ENCODE results near the gene BPTF. TPM values are rescaled to one million over a fixed set of nuclear protein-coding genes. Genes with fewer than 3 reads are reported as not detected.

The BPTF gene
- total and polyA plus RNA-seq, 2 of the 8 experiments (the other 6 are each of a cell fraction or from before 2014, with no cell fraction given): 107 to 228 TPM

DNA sequence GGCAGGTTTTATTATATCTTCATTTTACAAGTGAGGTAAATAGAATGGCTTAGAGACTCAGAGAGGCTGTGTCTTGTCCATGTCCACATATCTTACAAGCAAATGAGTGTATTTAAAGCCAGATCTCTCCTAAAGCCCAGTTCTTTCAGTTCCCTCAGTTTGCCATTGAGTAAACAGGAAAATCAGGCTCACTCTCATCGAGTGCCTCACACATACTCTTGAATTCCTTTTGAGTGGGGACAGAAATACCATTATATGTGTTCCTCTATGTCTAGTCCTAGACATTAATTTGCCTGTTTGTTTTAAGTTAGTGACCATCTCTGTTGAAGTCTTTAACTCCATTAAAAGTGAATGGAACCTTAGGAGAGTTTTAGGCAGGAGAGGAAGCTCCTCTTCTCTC lies 40.1 kb downstream of the BPTF start:
- no peak overlapping the region for H3K4me2 ChIP-seq (ENCODE audit: insufficient read depth in 1 of 2, low read depth in 2 of 2, low read length in 2 of 2)
- H3K27ac ChIP-seq (ENCODE audit: low read depth, low read length): no peak overlapping the region
- H2BK15ac ChIP-seq (ENCODE audit: low read length): no peak overlapping the region
- H3K27me3 ChIP-seq (replicated peaks in 1 of 4; ENCODE audit: control insufficient read depth in 3 of 4, extremely low read depth in 1 of 4, insufficient read depth in 3 of 4, low read length in 3 of 4): no peaks in the 10 kb centered on the region
- ChIA-PET POLR2A (ENCODE audit: partially characterized antibody) (interaction anchor here (0.6 kb wide), 1 partner anchor 507 kb away, joined by 3 read pairs; no protein-coding TSS in a partner anchor), CTCF (ENCODE audit: partially characterized antibody) (no interaction called here)
- H4K8ac ChIP-seq (ENCODE audit: extremely low read depth, insufficient read depth, low read length): no peak overlapping the region
- FAIRE-seq: no peak
- WGBS, 2 experiments (ENCODE audit: extremely low coverage in 1 of 2, insufficient coverage in 1 of 2, insufficient read length in 1 of 2, insufficient replicate concordance in 2 of 2, low coverage in 1 of 2, low lambda C conversion rate in 2 of 2, missing lambda C conversion rate in 1 of 2): 90% methylated on average over 1 of the region's 1 CpG; no CpG with 5 or more reads in 1 of the 2 experiments
- no peak overlapping the region for H4K5ac ChIP-seq (ENCODE audit: insufficient read length, low read depth, low read length)
- H3K14ac ChIP-seq (ENCODE audit: insufficient read length): no peak overlapping the region
- H3K23me2 ChIP-seq (ENCODE audit: low read depth, low read length): no peaks in the 10 kb centered on the region
- H3K79me1 ChIP-seq (ENCODE audit: low read depth, low read length): peaks cover 8% of the 10 kb centered on the region; the same call in 1 of the 2 replicates
- H2BK5ac ChIP-seq (ENCODE audit: low read depth, low read length): no peak overlapping the region
- H4K20me1 ChIP-seq (replicated peaks in 1 of 2; ENCODE audit: control insufficient read depth in 1 of 2, insufficient read depth in 2 of 2, low read length in 2 of 2): peaks cover 18 to 21% of the 10 kb centered on the region in 2 experiments
- peaks cover 0 to 13% (median 7%) of the 10 kb centered on the region in 4 experiments; a peak in 4 of 8 replicates for H3K36me3 ChIP-seq (ENCODE audit: control insufficient read depth in 2 of 4, insufficient read depth in 4 of 4, low read length in 3 of 4)
- no peak overlapping the region for H3K18ac ChIP-seq (ENCODE audit: extremely low read depth, low read length)
- H3K23ac ChIP-seq (ENCODE audit: insufficient read length): no peak overlapping the region
- H3K79me2 ChIP-seq (ENCODE audit: control insufficient read depth in 1 of 2, insufficient read depth in 2 of 2, low read length in 2 of 2): peaks cover 24 to 94% of the 10 kb centered on the region in 2 experiments; a peak in 3 of 4 replicates
- no peak overlapping the region for H2AFZ ChIP-seq (ENCODE audit: low read length)
- no peak overlapping the region for H2BK120ac ChIP-seq (replicated peaks; ENCODE audit: low read depth, low read length)
- H3K9ac ChIP-seq (replicated peaks in 1 of 4; ENCODE audit: extremely low read depth in 1 of 4, low read depth in 3 of 4, low read length in 3 of 4): no peak overlapping the region
- no peaks in the 10 kb centered on the region for H3K4me1 ChIP-seq (replicated peaks in 1 of 4; ENCODE audit: control insufficient read depth in 3 of 4, insufficient read depth in 4 of 4, low read length in 3 of 4)
- no peak overlapping the region for H3K4ac ChIP-seq (replicated peaks; ENCODE audit: insufficient read length, low read depth, low read length)
- no peak for DNase-seq (ENCODE audit: low read depth in 1 of 2, low spot score in 2 of 2)
- H3K4me3 ChIP-seq (ENCODE audit: extremely low read depth in 1 of 4, insufficient read depth in 2 of 4, low read depth in 3 of 4, low read length in 4 of 4): no peak overlapping the region
- no peaks in the 10 kb centered on the region for H3K9me3 ChIP-seq (ENCODE audit: insufficient read depth in 2 of 2, low read depth in 1 of 2, low read length in 1 of 2)
- H2BK12ac ChIP-seq (ENCODE audit: low read depth, low read length): no peak overlapping the region
- no peak overlapping the region for H2AK5ac ChIP-seq (ENCODE audit: low read depth, low read length)
- H4K91ac ChIP-seq (replicated peaks; ENCODE audit: insufficient read length, low read length): no peak overlapping the region
- H3K56ac ChIP-seq (replicated peaks; ENCODE audit: insufficient read length, low read depth, low read length): no peak overlapping the region
- no peak overlapping the region for H2BK20ac ChIP-seq (ENCODE audit: low read length)
- TF ChIP-seq SAP30 (IDR thresholded peaks at IDR 0.05; ENCODE audit: insufficient read depth, insufficient replicate concordance, low read length) (no peak), RFX5 (IDR thresholded peaks at IDR 0.05; ENCODE audit: borderline replicate concordance, low read depth, low read length) (no peak), TBP (IDR thresholded peaks at IDR 0.05; ENCODE audit: low read depth, low read length) (no peak), EP300 (IDR thresholded peaks at IDR 0.05; ENCODE audit: borderline replicate concordance in 1 of 2, low read depth in 2 of 2, low read length in 2 of 2) (no peak), TEAD4 (IDR thresholded peaks at IDR 0.05; ENCODE audit: low read depth, low read length) (no peak), SUZ12 (IDR thresholded peaks at IDR 0.05; ENCODE audit: low read length) (no peak), NANOG (IDR thresholded peaks at IDR 0.05; ENCODE audit: insufficient read depth, low read depth, low read length, poor library complexity, severe bottlenecking) (no peak), EGR1 (IDR thresholded peaks at IDR 0.05; ENCODE audit: borderline replicate concordance, low read depth, low read length) (no peak), JUND (IDR thresholded peaks at IDR 0.05; ENCODE audit: low read length) (no peak), GTF2F1 (IDR thresholded peaks at IDR 0.05; ENCODE audit: borderline replicate concordance, low read depth, low read length) (no peak), HDAC6 (IDR thresholded peaks at IDR 0.05; ENCODE audit: low read depth, low read length) (no peak), POU5F1 (IDR thresholded peaks at IDR 0.05; ENCODE audit: low read depth, low read length) (no peak), HDAC2 (IDR thresholded peaks at IDR 0.05; ENCODE audit: borderline replicate concordance in 1 of 2, low read depth in 2 of 2, low read length in 2 of 2) (no peak), TAF7 (optimal IDR thresholded peaks at IDR 0.05; ENCODE audit: borderline replicate concordance, low read depth, low read length) (no peak)
